KOPT-K1 (cell line): ENCODE measurements around the gene UBE2J1.
"Not testable (repeated sequence)": the region's sequence is repeated elsewhere in the genome, so short reads cannot be mapped to it uniquely, and the experiment has no call there.

Source experiments
- H3K27ac ChIP-seq: fragments of 200-600 bp; sonication (generic); 2 replicates; pipeline ENCODE4 v1.5.1; 2016; ENCODE audit warnings: antibody characterized with exemption, mild to moderate bottlenecking, low read depth, low read length; ENCODE audit not compliant: poor library complexity, severe bottlenecking
- H3K36me3 ChIP-seq: fragments of 200-600 bp; sonication (generic); 2 replicates; pipeline ENCODE4 v1.5.1; 2017; ENCODE audit warnings: antibody characterized with exemption, mild to moderate bottlenecking, low read length, moderate library complexity; ENCODE audit not compliant: insufficient read depth
- H3K9me3 ChIP-seq: fragments of 200-600 bp; sonication (generic); 2 replicates; pipeline ENCODE4 v1.5.1; 2017; ENCODE audit warnings: antibody characterized with exemption, low read length, mild to moderate bottlenecking; ENCODE audit not compliant: insufficient read depth, poor library complexity, severe bottlenecking

Gene UBE2J1

GRCh38 chr6:89315249-89315885, 37.2 kb downstream of the UBE2J1 start, which contains the start of gene GABRR2:
GABRR2 (minus strand) TSS chr6:89315299; CDS start chr6:89315165, 134 bp downstream.
- Histone ChIP-seq H3K9me3 (no peaks in the 10 kb centered on the region), H3K27ac (no peak within 1 kb of the TSS), H3K36me3 (no peaks in the 10 kb centered on the region)

DNA sequence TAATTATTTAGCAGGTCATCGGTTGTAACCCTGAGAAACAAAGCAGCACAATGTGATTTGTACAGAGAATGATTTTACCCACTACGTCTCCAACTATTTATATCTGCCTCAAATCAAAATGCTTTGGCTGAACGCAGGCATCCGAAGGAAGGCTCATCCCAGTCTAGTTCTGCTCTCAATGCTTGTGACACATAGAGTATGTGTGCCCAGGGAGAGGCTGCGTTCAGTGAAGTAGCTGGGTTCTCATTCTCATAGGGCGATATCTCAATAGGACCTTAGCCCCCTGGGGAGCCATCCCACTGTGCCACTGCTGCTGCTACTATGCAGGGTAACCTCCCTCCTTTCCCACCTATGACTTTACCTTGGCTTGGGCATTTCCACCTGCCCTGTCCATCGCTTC, 37.8 kb downstream of the UBE2J1 start:
- H3K36me3 ChIP-seq: no peaks in the 10 kb centered on the region
- H3K27ac ChIP-seq: no peak overlapping the region
- H3K9me3 ChIP-seq: no peaks in the 10 kb centered on the region

GRCh38 chr6:89313006-89313405, 39.5 kb downstream of the UBE2J1 start:
- Histone ChIP-seq H3K36me3 (no peaks in the 10 kb centered on the region), H3K9me3 (no peaks in the 10 kb centered on the region), H3K27ac (no peak overlapping the region)

DNA sequence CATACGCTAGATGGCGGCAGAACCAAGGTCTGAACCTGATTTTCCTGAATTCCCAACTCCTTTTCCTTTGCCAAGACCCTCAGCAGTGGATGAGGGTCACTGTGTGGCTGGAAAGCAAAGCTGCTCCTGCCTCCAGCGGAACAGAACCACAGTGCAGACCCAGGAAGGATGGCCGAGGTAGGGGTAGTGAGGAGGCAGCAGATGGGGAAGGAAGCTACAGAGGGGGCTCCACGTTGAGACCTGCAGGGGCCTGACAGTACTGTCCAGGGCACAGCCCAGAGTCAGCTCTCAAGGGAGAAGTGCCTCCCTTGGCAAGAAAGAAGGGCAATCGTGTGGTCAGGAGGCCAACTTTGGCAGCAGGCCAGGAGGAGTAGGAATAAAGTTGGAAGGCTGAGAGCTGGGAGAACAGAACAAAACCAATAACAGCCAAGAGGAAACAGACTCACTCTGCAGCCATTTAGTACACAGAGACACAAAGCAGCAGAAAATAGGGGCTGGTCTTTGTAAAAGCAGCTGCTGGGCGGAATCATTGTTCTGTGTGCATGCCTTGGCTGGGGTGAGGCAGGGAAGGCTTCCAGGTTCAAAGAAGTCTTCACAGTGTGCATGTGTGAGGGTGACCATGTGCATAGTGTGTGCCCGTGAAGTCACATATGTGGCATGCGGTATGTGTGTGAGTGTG, 40.5 kb downstream of the UBE2J1 start:
- no peaks in the 10 kb centered on the region for H3K9me3 ChIP-seq
- no peak overlapping the region for H3K27ac ChIP-seq
- H3K36me3 ChIP-seq: no peaks in the 10 kb centered on the region

GRCh38 chr6:89311530-89311852, 41.0 kb downstream of the UBE2J1 start:
- no peaks in the 10 kb centered on the region for H3K36me3 ChIP-seq
- no peaks in the 10 kb centered on the region for H3K9me3 ChIP-seq
- H3K27ac ChIP-seq: no peak overlapping the region

- no peaks in the 10 kb centered on the region for H3K36me3 ChIP-seq
- H3K9me3 ChIP-seq: no peaks in the 10 kb centered on the region
- H3K27ac ChIP-seq: no peak overlapping the region
These were observed 41.6 kb downstream of the UBE2J1 start for GRCh38 chr6:89310929-89311328.

GRCh38 chr6:89308525-89309395, 43.8 kb downstream of the UBE2J1 start:
- Histone ChIP-seq H3K9me3 (no peaks in the 10 kb centered on the region), H3K36me3 (no peaks in the 10 kb centered on the region), H3K27ac (no peak overlapping the region)

DNA sequence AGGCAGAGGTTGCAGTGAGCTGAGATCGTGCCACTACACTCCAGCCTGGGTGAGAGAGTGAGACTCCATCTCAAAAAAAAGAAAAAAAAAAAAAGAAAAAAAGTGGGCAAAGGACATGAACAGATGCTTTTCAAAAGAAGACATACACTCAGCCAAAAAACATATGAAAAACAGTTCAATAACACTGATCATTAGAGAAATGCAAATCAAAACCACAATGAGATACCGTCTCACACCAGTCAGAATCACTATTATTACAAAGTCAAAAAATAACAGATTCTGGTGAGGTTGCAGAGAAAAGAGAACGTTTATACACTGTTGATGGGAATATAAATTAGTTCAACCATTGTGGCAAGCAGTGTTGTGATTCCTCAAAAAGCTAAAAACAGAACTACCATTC, 48.0 kb downstream of the UBE2J1 start:
- H3K27ac ChIP-seq: not testable (repeated sequence)

GRCh38 chr6:89302936-89303335, 49.6 kb downstream of the UBE2J1 start:
- Histone ChIP-seq H3K9me3 (no peaks in the 10 kb centered on the region), H3K36me3 (no peaks in the 10 kb centered on the region), H3K27ac (no peak overlapping the region)

More for the DNA sequence above, 48.0 kb downstream of the UBE2J1 start:
- H3K9me3 ChIP-seq, H3K36me3 ChIP-seq: not testable (repeated sequence)

DNA sequence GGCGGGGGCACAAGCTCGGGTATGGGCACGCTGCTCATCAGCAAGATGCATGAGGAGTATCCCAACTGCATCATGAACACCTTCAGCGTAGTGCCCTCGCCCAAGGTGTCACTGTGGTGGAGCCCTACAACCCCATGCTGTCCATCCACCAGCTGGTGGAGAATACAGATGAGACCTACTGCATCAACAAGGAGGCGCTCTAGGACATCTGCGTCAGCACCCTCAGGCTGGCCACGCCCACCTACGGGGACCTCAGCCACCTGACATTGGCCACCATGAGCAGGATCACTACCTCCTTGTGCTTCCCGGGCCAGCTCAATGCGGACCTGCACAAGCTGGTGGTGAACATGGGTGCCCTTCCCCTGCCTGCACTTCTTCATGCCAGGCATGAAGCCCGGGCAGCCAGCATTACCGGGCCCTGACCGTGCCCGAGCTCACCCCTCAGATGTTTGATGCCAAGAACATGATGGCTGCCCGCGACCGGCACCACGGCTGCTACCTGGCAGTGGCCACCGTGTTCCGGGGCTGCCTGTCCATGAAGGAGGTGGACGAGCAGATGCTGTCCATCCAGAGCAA, 50.2 kb downstream of the UBE2J1 start:
- H3K36me3 ChIP-seq: no peaks in the 10 kb centered on the region
- H3K9me3 ChIP-seq: no peaks in the 10 kb centered on the region
- no peak overlapping the region for H3K27ac ChIP-seq

- H3K9me3 ChIP-seq: no peaks in the 10 kb centered on the region
- no peaks in the 10 kb centered on the region for H3K36me3 ChIP-seq
- H3K27ac ChIP-seq: no peak overlapping the region
These were observed 50.8 kb downstream of the UBE2J1 start for GRCh38 chr6:89301586-89302194.

GRCh38 chr6:89299466-89299850, 53.1 kb downstream of the UBE2J1 start:
- H3K27ac ChIP-seq: no peak overlapping the region
- H3K9me3 ChIP-seq: no peaks in the 10 kb centered on the region
- no peaks in the 10 kb centered on the region for H3K36me3 ChIP-seq

DNA sequence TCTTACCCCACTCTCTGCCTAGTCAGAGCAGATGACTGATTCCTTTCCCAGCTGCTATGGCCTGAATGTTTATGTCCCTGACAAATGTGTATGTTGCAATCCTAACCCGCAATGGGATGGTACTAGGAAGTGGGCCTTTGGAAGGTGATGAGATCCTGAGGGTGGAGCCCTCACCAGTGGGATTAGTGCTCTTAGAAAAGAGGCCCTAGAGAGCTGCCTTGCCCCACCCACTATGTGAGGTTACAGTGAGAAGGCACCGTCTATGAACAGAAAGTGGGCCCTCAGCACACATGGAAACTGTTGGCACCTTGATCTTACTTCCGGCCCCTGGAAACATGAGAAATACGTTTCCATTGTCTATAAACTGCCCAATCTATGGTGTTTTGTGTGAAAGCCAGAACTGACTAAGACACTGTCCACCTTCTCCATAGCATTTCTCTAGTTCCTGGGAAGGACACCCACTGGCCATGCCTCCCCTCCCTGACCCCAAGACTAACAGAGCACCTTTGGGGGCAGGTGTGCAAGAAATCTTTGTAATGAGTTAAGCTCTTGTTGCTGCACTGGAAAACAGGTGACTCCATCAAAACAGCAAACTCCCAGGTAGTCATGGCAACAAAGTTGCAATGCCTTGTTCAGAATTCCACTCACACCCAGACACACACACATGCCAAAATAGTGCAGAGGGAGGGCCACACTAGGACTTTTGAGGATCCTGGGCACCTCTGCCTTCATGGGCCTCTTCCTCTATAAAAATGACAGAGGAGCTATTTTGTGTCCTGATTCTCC, 53.6 kb downstream of the UBE2J1 start:
- no peaks in the 10 kb centered on the region for H3K36me3 ChIP-seq
- no peak overlapping the region for H3K27ac ChIP-seq

DNA sequence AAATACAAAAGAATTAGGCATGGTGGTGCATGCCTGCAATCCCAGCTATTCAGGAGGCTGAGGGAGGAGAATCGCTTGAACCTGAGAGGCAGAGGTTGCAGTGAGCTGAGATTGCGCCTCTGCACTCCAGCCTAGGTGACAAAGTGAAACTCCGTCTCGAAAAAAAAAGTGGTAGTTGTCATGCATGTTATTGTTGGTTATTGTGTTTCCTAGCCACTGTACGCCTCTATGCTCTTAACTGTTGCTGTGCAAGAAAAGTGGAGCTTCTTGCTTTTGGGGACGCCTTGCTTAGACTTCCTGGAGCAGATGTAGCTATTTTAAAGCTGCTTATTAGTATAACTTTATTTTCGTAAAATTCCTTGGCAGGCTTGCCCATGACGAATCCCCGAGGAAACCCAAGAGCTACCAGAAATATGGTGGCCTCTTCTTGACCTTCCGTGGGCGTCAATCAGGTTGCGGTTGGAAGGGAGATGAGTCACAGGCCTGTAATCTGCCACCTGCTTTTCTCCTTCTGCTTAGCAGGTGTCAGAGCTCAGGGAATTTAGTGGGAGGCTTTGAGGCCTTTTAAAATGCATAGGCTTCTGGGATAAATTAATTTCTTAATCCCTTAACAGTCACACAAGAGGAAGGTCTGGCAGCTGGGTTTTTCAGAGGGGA, 54.7 kb downstream of the UBE2J1 start:
- Histone ChIP-seq H3K9me3 (no peaks in the 10 kb centered on the region), H3K27ac (no peak overlapping the region), H3K36me3 (no peaks in the 10 kb centered on the region)

More for the DNA sequence above, 53.6 kb downstream of the UBE2J1 start:
- H3K9me3 ChIP-seq: no peaks in the 10 kb centered on the region
